Small intestine (tissue), 7 donors: Measurements from ENCODE around the gene FZD8. TPM values are rescaled to one million over a fixed set of nuclear protein-coding genes. Genes with fewer than 3 reads are reported as not detected.

ENCODE experiments used
- DNase-seq, 2 donors: peaks; one replicate each; pipeline versions ENCODE4 v3.0.0 to v3.0.0-alpha.2; 2013
- FAIRE-seq: peaks from 2 replicates; lab custom pipeline; 2012; peaks lifted over from hg19 to GRCh38; lab: Jason Lieb, UNC
- H3K27ac ChIP-seq, 3 donors: one replicate each; pipeline ENCODE4 v1.5.1; 2013; ENCODE audit warnings: low read length in 2 of 3, mild to moderate bottlenecking in 2 of 3, control low read depth in 1 of 3, inconsistent platforms in 1 of 3, low read depth in 1 of 3, moderate library complexity in 1 of 3
- H3K27me3 ChIP-seq, 3 donors: one replicate each; pipeline ENCODE4 v1.6.1; 2013; ENCODE audit warnings: low read length in 3 of 3, inconsistent platforms in 1 of 3; ENCODE audit not compliant: control insufficient read depth in 3 of 3, insufficient read depth in 3 of 3
- H3K36me3 ChIP-seq, 3 donors: one replicate each; pipeline ENCODE4 v1.6.1; 2013; ENCODE audit warnings: low read length in 3 of 3, inconsistent platforms in 1 of 3, low read depth in 1 of 3, mild to moderate bottlenecking in 1 of 3, moderate library complexity in 1 of 3; ENCODE audit not compliant: control insufficient read depth in 3 of 3, insufficient read depth in 2 of 3
- H3K4me1 ChIP-seq, 3 donors: one replicate each; pipeline ENCODE4 v1.6.1; 2013; ENCODE audit warnings: low read length in 2 of 3, inconsistent platforms in 1 of 3, low read depth in 1 of 3, mild to moderate bottlenecking in 1 of 3, moderate library complexity in 1 of 3; ENCODE audit not compliant: control insufficient read depth in 3 of 3, insufficient read depth in 2 of 3
- H3K4me3 ChIP-seq, 3 donors: one replicate each; pipeline ENCODE4 v1.5.1; 2013; ENCODE audit warnings: low read length in 3 of 3, control low read depth in 1 of 3, inconsistent platforms in 1 of 3, low read depth in 1 of 3, mild to moderate bottlenecking in 1 of 3, moderate library complexity in 1 of 3
- H3K9me3 ChIP-seq, 2 donors: one replicate each; pipeline ENCODE4 v1.6.1; 2013; ENCODE audit warnings: low read depth in 1 of 2, low read length in 1 of 2; ENCODE audit not compliant: control insufficient read depth in 2 of 2, insufficient read depth in 1 of 2
- WGBS, 3 donors: extraction: QIAGEN DNeasy Blood & Tissue Kit; methylation state at CpG; one replicate each; pipeline ENCODE4 v1.1.7; 2013; 5-methylcytosine and 5-hydroxymethylcytosine counted together
- polyA plus RNA-seq, 4 donors: library from polyadenylated mRNA; stranded (reverse) in 3 of 4; unstranded in 1 of 4; fragments of 200-250 nt in 3 of 4; fragments of 120-200 nt in 1 of 4; gene quantifications; one replicate each; pipeline versions ENCODE4 v1.2.1 to v1.2.3, GENCODE V29; 2013
- donor health status: healthy with polysubstance abuse.
- donor health status: control.
- donor health status: control.
- donor health status: Bipolar disorder and iron deficiency.
- donor health status: healthy.

The FZD8 gene
- polyA plus RNA-seq, 4 donors: 0.27 to 4.3 (median 1.6) TPM; not detected in 1

DNA sequence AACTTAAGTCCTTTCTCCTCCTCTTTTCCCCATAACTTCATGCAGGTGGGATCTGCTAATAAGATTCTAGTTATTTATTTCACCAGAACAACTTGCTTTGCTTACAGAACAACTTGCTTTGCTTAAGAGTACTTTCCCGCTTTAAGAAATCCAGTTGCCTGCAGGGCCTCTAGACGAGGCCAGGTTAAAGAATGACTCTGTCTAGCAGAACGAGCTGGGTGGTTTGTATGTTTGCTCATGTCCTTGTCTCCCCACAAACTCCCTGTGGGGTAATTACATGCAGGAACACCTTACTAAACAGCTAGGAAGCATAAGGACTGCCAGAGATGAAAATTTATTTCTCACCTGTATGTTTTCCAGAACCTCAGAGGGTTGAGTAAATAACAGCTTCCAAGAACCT is 8.8 kb upstream of the FZD8 start:
- DNase-seq (no peak), FAIRE-seq (no peak)
- WGBS, 3 donors: 54 to 65% (median 60%) methylated on average over 3 of the region's 3 CpGs
- Histone ChIP-seq H3K27ac (no peak overlapping the region), H3K4me3 (no peak overlapping the region), H3K36me3 (no peaks in the 10 kb centered on the region), H3K4me1 (no peaks in the 10 kb centered on the region), H3K27me3 (peaks cover 0 to 3% (median 0%) of the 10 kb centered on the region in 3 donors), H3K9me3 (peaks cover 0 to 4% of the 10 kb centered on the region in 2 donors)

DNA sequence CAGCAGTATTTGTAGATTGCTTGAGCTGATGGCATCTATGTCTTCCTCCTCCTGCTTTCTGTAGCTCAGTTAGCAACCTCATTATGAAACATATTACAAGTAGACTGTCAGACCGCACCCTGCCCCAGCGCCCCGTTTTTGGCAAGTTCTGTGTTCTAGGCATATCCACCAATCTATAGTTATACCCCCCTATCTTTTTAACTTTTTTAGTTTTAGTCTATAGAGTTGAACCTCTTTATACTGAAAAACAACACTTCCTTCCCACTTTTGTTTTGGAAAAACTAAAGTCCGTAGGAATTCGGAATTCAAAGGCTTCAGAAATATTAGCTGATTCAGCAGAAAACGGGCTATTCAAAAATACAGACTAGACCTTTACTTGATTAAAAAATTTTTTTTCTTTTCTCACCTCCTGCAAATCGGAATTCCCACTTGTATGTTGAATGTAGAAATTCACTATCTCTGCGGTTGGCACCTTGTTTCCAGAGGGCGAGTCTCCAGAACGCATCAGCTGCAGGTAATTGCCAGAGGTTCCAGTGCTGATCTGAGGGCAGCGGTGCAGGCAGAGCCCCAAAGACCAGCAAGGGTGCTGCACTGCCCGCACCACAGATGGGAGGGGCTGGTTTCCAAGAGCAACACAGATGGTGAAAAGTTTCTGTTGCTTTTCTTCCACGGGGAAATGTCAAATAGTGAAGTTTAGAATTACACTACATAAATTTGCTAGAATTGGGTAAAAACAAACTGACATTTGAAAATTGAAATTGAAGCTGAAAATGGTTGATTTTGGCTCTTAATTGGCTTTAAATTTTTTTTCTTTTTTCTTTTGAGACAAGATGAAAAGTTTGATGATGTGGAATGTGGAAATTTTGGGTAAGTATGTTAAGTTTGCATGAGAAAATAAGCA is 2.2 kb upstream of the FZD8 start:
- 8 to 13% (median 13%) methylated on average over 13 of the region's 13 CpGs for WGBS, 3 donors
- no peaks in the 10 kb centered on the region for H3K36me3 ChIP-seq
- peaks cover 0 to 4% of the 10 kb centered on the region in 2 donors for H3K9me3 ChIP-seq
- H3K27me3 ChIP-seq: peaks cover 2 to 42% (median 7%) of the 10 kb centered on the region in 3 donors
- DNase-seq (no peak), FAIRE-seq (no peak)
- H3K27ac ChIP-seq: no peak overlapping the region
- peak overlapping the region in 1 of 3 donors; percentile 51 for H3K4me3 ChIP-seq
- H3K4me1 ChIP-seq: peaks cover 0 to 6% (median 3%) of the 10 kb centered on the region in 3 donors

DNA sequence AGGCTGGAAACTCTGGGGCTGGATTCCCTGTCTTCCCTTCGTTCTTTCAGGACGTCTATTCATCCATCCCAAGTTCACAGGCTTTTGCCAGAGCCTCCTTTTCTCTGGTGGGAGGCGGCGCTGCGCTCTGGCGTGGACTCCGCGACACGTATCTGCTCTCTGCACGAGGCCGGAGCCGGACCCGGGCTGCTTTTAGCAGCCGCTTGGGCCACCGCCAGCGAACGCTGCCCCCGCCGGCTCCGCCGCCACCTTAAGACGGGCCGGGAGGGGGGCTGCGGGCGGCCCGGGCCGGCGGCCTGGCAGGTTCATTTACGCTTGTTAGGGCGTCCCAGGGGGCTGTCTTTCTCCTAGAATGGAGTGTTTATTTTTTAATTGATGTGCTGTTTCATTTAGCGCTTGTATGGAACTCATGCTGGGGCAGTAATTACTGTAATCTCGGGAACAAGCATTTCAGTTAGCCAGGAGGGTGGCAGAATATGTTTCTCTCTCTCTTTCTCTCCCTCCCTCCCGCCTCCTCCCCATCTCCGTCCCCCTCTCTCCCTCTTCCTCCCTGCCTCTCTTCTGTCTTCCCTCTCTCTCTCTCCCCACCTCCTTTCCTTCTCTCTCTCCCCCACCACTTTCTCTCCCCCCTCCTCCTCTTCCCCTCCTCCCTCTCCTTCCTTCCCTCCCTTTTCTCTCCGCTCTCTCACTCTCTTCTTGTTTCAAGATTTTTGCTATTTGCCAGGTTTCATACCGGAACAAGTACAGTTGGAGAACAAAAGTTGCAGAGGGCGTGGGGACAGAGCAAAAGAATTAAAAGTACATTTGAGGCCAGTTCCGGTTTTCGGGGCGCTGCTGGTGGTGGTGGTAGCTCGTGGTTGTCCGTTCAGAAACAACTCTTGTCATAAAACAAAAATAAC is 1.3 kb upstream of the FZD8 start:
- DNase-seq (peak in 1 of 2 donors; percentile 54), FAIRE-seq (no peak)
- Histone ChIP-seq H3K9me3 (peaks cover 0 to 7% of the 10 kb centered on the region in 2 donors), H3K4me1 (peaks cover 0 to 6% (median 3%) of the 10 kb centered on the region in 3 donors), H3K27ac (peak overlapping the region in 2 of 3 donors; percentile 13 to 22), H3K36me3 (no peaks in the 10 kb centered on the region), H3K27me3 (peaks cover 6 to 48% (median 7%) of the 10 kb centered on the region in 3 donors), H3K4me3 (peak overlapping the region; percentile 34 to 59 (median 51))
- WGBS, 3 donors: 0 to 1% (median 1%) methylated on average over 42 of the region's 42 CpGs

DNA sequence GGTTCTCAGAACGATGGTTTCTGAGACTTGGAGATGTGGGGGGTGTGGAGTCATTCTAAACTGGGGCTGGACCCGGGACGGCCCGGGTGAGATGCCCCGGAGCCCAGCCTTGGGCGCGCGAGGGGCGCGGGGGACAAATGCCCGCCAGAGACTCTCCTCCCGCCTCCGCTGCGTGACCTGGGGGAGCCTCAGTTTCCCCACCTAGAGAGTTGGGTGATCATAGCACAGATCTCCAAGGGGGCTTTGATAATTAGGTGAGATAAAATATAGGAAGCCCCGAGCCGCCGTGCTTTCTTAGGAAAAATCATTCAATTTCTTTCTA is 658 bp upstream of the FZD8 start:
- peak overlapping the region; percentile 12 to 59 (median 51) for H3K4me3 ChIP-seq
- WGBS, 3 donors: 1 to 2% (median 2%) methylated on average over 17 of the region's 17 CpGs
- peak overlapping the region in 1 of 3 donors; percentile 13 for H3K27ac ChIP-seq
- H3K9me3 ChIP-seq: peaks cover 0 to 7% of the 10 kb centered on the region in 2 donors
- H3K4me1 ChIP-seq: peaks cover 0 to 6% (median 3%) of the 10 kb centered on the region in 3 donors
- H3K36me3 ChIP-seq: no peaks in the 10 kb centered on the region
- no peak for DNase-seq
- FAIRE-seq: no peak
- peaks cover 7 to 48% (median 7%) of the 10 kb centered on the region in 3 donors for H3K27me3 ChIP-seq

DNA sequence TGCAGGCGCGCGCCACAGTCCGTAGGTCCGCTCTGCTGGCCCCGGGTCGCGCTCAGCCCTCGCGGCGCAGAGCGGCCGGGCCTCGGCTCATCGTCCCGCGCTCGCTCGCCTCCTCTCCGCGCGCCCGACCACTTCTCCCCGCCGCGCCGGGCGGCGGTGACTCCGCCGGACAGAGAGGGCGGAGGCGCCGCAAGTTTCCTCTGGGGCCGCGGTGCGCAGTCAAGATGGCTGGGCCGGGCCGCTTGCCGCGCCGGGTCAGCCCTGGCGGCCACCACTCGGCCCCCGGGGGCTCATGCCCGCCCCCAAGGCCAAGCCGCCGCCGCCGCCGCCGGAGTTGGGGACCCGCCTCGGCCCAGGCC is 441 bp downstream of the FZD8 start:
- FAIRE-seq (no peak), DNase-seq (no peak)
- peak overlapping the region in 1 of 3 donors; percentile 84 for H3K27ac ChIP-seq
- H3K36me3 ChIP-seq: no peaks in the 10 kb centered on the region
- peaks cover 0 to 3% of the 10 kb centered on the region in 2 donors for H3K9me3 ChIP-seq
- WGBS, 3 donors: 0 to 1% (median 0%) methylated on average over 35 to 54 of the region's 54 CpGs
- H3K4me1 ChIP-seq: peaks cover 0 to 6% (median 3%) of the 10 kb centered on the region in 3 donors
- H3K27me3 ChIP-seq: peaks cover 7 to 54% (median 11%) of the 10 kb centered on the region in 3 donors
- peak overlapping the region; percentile 51 to 61 (median 59) for H3K4me3 ChIP-seq

DNA sequence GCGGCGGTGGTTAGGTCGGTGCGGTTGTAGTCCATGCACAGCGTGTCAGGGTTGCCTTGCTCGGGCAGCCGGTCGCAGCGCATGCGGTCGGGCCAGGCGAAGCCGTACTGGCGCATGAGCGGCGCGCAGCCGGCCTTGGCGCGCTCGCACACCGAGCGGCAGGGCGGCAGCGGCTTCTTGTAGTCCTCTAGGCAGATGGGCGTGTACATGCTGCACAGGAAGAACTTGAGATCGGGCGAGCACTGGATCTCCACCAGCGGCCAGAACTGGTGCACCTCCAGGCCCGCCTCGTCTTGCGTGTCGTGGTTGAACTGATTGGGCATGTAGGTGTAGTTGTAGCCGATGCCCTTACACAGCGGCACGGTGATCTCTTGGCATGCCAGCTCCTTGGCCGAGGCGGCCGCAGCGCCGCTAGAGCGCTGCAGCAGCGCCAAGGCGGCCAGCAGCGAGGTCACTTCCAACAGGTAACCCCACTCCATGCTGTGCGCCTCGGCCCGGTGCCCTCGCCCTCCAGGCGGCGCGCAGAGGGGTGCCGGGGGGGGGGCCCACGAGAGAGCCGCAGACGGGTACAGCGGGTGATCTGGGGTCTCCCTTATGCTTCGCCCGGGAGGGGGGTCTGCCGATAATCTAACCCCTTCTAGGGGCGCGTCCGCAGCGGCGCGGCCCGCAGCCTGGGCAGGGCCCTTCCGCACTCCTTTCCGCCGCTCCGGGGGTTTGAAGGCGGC is 983 bp downstream of the FZD8 start:
- no peak for FAIRE-seq
- peak; percentile 59 to 76 for DNase-seq
- H3K27ac ChIP-seq: peak overlapping the region in 1 of 3 donors; percentile 84

DNA sequence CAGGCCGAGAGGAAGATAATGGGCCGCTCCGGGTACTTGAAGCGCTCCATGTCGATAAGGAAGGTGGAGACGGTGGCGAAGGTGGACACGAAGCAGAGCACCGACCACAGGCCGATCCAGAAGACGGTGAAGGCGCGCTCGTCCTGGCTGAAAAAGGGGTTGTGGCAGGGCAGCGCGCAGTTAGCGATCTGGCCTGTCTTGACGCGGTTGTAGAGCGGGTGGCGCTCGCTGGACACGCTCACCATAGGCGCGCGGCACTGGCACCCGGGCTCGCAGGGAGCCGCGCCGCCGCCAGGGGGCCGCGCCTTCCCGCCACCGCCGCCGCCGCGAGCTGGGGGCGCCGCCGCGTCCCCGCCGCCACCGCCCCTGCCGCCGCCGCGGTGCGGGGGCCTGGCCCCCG is 1.6 kb downstream of the FZD8 start:
- WGBS, 3 donors: 0 to 5% (median 1%) methylated on average over 19 to 53 of the region's 53 CpGs
- no peak for FAIRE-seq
- peaks cover 0 to 3% of the 10 kb centered on the region in 2 donors for H3K9me3 ChIP-seq
- H3K36me3 ChIP-seq: no peaks in the 10 kb centered on the region
- peaks cover 7 to 50% (median 11%) of the 10 kb centered on the region in 3 donors for H3K27me3 ChIP-seq
- no peak overlapping the region for H3K27ac ChIP-seq
- DNase-seq: peak; percentile 42 to 76
- H3K4me3 ChIP-seq: peak overlapping the region; percentile 38 to 59 (median 49)
- peaks cover 0 to 6% (median 3%) of the 10 kb centered on the region in 3 donors for H3K4me1 ChIP-seq

More for the DNA sequence above, 983 bp downstream of the FZD8 start:
- H3K4me3 ChIP-seq: peak overlapping the region; percentile 46 to 61 (median 59)
- H3K36me3 ChIP-seq: no peaks in the 10 kb centered on the region
- WGBS, 3 donors: 1 to 2% (median 1%) methylated on average over 48 to 72 of the region's 72 CpGs
- peaks cover 7 to 54% (median 11%) of the 10 kb centered on the region in 3 donors for H3K27me3 ChIP-seq
- peaks cover 0 to 6% (median 3%) of the 10 kb centered on the region in 3 donors for H3K4me1 ChIP-seq
- peaks cover 0 to 3% of the 10 kb centered on the region in 2 donors for H3K9me3 ChIP-seq
